ENCODE results near the gene ZMAT5.

The ZMAT5 gene

GRCh38 chr22:29704528-29705285, 62.1 kb downstream of the ZMAT5 start:
- DNase-seq = peak; percentile 57

GRCh38 chr22:29703569-29704195, 63.1 kb downstream of the ZMAT5 start:
- no peak for DNase-seq

- DNase-seq = no peak
Observed at GRCh38 chr22:29702931-29703501, 63.8 kb downstream of the ZMAT5 start.

DNA sequence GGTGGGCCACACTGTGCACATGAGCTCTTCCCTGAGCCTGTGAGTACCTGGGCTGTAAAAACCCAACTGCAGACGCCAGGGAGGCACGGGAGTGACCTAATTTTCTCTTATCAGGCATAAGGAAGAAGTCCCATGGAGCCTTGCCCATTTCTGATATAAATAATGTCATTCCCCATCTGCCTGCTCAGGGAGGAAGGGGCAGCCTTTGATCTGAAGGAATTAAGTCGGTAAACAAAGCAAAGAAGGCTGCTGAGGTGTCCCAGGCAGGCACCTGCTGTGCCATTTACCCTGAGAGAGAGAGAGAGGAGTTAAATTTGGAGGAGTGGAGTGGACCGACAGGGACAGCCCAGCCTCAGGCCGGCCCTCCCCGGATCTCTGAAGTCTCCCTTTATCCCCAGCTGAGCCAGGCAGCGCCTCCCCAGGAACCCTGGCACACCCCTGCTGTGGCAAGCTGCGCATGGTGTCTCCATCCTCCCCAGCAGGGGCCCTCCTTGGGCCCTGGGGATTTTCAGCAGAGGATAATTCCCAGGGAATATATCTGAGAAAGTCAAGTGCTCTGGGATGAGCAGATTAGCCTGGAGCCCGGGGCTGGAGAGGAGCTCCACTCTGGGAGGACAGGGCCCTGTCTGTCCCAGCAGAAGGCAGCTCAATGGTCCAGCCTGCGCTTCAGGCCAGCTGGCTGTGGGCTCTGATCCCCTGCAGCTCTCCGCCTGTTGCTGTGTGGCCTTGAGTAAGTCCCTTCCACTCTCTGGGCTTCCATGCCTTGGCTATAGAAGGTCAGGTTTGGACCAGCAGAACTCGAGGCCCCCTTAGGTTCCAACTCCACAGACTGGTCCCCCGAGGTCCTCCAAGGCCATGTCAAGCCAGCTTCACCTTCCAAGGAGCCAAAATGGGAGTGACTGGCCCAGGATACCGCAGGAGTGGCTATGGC, 64.5 kb downstream of the ZMAT5 start:
- DNase-seq = no peak

GRCh38 chr22:29701155-29701999, 65.4 kb downstream of the ZMAT5 start:
- DNase-seq = peak; percentile 63

- DNase-seq = peak; percentile 49
Observed at GRCh38 chr22:29700900-29701154, 66.0 kb downstream of the ZMAT5 start.

GRCh38 chr22:29700206-29700899, 66.5 kb downstream of the ZMAT5 start:
- DNase-seq = no peak

DNA sequence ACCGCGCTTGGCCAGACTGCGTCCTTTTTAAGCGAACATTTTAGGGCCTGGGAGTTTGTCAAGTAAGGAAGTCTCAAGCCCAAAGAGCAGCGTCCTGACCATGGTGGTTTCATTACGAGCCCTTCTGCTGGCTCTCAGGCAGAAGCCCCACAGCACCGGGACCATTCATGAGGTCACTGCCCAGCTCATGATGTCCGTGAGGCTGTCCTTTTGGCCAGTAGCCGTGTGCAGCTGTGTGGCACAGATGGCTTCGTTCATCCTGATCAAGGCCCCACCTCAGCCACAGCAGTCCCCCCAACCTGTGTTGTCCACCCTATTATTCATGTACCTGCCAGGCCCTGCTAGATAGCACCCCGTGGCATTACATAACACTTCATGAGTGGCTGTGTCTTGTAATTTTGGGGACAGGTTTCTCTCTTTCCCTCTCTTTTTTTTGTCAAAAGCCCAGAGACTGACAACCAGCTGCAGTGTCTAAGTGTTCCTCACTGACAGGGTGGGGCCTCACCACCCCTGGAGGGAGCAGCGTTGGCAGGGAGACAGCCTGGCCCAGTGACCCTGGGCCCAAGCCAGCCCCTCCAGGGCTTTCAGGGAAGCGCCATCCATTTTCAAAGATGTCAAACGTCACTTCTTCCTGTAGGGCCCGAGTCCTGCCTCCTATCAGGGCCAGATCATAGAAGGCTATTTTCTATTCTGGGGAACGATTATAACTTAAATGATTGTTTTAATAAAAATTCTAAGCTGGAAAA, 68.8 kb downstream of the ZMAT5 start:
- DNase-seq = no peak

GRCh38 chr22:29695129-29695926, 71.5 kb downstream of the ZMAT5 start:
- DNase-seq = no peak

DNA sequence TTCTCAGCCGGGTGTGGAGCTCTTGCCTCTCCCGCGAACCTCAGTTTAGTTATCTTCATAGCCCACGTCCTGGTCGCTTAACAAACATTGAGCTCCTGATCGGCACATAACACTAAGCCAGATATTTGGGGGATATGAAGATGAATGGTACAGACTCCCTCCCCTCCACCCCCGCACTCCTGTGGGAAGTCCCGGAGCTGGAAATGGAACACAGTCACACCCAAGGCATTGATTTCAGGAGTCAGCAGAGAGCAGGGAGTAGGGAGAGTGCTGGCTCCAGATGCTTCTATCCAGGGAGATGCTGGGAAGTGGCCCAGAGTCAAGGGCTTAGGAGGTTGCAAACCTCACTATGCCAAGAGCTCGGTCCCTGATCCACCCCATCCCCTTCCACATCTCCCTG, 73.1 kb downstream of the ZMAT5 start:
- no peak for DNase-seq

GRCh38 chr22:29693161-29693560, 73.6 kb downstream of the ZMAT5 start:
- DNase-seq = no peak

DNA sequence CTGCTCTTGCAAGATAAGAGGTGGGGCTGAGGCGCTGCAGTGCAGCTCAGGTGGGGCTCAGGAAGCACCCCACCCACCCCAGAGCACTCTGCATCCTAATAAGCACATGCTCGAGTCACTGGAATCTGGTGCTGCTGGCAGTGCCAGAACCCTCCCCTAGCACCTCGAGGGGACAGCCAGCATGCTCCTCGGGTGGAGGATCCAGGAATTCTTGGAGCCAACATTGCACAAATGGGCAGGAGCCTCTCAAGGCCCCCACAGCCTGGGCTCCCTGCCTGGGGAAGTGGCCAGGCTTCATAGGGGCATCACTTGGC, 74.5 kb downstream of the ZMAT5 start:
- no peak for DNase-seq

GRCh38 chr22:29691636-29692326, 75.0 kb downstream of the ZMAT5 start:
- peak; percentile 17 for DNase-seq

- DNase-seq = no peak
Observed at GRCh38 chr22:29690476-29690875, 76.3 kb downstream of the ZMAT5 start.

GRCh38 chr22:29689880-29690213, 77.0 kb downstream of the ZMAT5 start:
- peak; percentile 51 for DNase-seq

DNA sequence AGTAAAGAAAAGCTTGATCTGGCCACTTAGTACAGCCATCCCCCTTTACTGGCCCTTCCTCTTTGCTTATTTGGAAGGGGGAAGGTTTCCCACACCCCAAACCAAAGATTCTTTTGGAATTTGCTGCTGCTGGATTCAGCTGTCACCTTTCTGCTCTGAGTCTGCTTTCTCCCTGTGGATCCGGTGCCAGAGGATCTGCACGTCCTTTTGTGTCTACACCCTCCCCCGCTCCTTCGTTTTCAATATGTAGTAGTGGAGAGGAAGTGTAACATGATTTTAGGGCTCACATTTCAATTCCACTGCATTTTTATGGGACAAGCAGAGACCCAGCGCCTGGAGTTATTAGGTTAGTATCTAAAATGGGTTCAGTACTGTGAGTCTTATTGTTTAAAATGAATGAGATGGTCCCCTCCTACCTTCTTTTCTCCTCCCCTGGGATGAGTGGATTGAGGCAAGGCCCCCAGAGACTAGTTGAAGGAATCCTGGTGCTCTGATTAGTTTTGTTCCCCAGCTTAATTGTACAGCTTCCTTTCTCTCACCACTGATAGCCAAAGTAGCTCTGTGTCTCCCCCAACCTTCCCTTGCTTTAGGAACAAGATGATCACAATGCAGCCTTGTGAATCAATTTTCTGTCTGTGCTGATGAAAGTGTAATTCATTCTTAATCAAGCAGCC, 77.5 kb downstream of the ZMAT5 start:
- DNase-seq = no peak

DNA sequence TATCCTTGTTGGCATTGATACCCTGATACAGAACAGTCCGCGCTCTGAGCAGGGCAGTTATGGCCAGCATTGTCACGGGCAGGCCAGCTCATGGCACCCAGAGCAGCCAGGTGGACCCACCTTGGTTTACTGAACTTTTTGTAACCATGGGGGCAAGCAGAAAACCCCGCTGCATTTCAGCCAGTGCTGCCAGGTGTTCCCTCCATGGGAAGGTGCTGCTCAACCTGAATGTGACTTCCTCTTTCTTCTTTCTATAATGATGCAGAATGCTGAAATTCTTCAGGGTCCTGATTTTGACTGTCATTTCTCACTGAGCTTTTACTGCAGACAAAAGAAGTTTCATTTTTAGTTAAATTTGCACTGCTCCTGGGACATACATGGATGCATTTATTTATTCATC, 82.6 kb downstream of the ZMAT5 start:
- DNase-seq = no peak

- DNase-seq = no peak
Observed at GRCh38 chr22:29683536-29683935, 83.3 kb downstream of the ZMAT5 start.
